Ovary (tissue), 9 donors: Measurements from ENCODE around the gene PRC1. TPM values are rescaled to one million over a fixed set of nuclear protein-coding genes. Genes with fewer than 3 reads are reported as not detected.
A peak's percentile ranks its signal among the peaks of the same experiment; 100 is the strongest.

Experiments
- DNase-seq, 5 donors: peaks; one replicate each; pipeline ENCODE4 v3.0.0-alpha.2; 2019 to 2020
- H3K27ac ChIP-seq, 2 donors: fragments of 200-600 bp; one replicate each; pipeline versions ENCODE4 v1.5.1 to v1.8.0; 2019 to 2022
- H3K27me3 ChIP-seq: fragments of 200-600 bp; one replicate; pipeline ENCODE4 v1.8.0; 2022
- H3K36me3 ChIP-seq: fragments of 200-600 bp; sonication (generic); one replicate; pipeline ENCODE4 v1.5.1; 2019
- H3K4me1 ChIP-seq: one replicate; pipeline ENCODE4 v1.8.1; 2013; ENCODE audit warnings: mild to moderate bottlenecking, moderate library complexity; ENCODE audit not compliant: insufficient read depth
- H3K4me3 ChIP-seq: fragments of 200-600 bp; sonication (generic); one replicate; pipeline ENCODE4 v1.5.1; 2017
- H3K9me3 ChIP-seq, 2 donors: fragments of 200-600 bp in 1 of 2; sonication (generic) in 1 of 2; one replicate each; pipeline versions ENCODE4 v1.5.1 to v1.8.1; 2013 to 2019; ENCODE audit warnings: mild to moderate bottlenecking in 1 of 2, moderate library complexity in 1 of 2
- CTCF ChIP-seq, 3 donors: fragments of 450-650 bp in 2 of 3; fragments of 200-600 bp in 1 of 3; IDR thresholded peaks; one replicate each; pipeline versions ENCODE4 v1.5.1 to v1.8.0; 2016 to 2022; ENCODE audit warnings: antibody characterized with exemption in 3 of 3, mild to moderate bottlenecking in 1 of 3
- EP300 ChIP-seq: sonication (generic); formaldehyde crosslinking; IDR thresholded peaks from one replicate; pipeline ENCODE4 v1.6.1; 2017; ENCODE audit warnings: antibody characterized with exemption
- POLR2A ChIP-seq: fragments of 450-650 bp; IDR thresholded peaks from one replicate; pipeline ENCODE4 v1.6.1; 2017; ENCODE audit warnings: antibody characterized with exemption, mild to moderate bottlenecking, moderate library complexity
- WGBS, 3 donors: extraction: QIAGEN DNeasy Blood & Tissue Kit in 1 of 3; methylation state at CpG; one replicate each; pipeline versions ENCODE4 v1.1.5 to v1.1.7; 2013 to 2017; 5-methylcytosine and 5-hydroxymethylcytosine counted together
- intact Hi-C, 4 donors: fragments of 100-400 bp; cut with DNase I; formaldehyde crosslinking; loops; one replicate each; pipeline versions ENCODE4 v1.11.0 to v1.15.1; 2022 to 2023
- polyA plus RNA-seq, 2 donors: library from polyadenylated mRNA; stranded (reverse); fragments of 200-250 nt in 1 of 2; fragments of 350-450 nt in 1 of 2; fragmentation: Illumina TruSeq in 1 of 2; extraction: RNeasy Lipid Tissue Mini Kit (QIAGEN cat#74804) in 1 of 2; gene quantifications; one replicate each; pipeline ENCODE4 v1.2.3, GENCODE V29; 2013 to 2014
- total RNA-seq, 7 donors: library from RNA; depleted of rRNA in 2 of 7; stranded (reverse); fragments of >200 nt in 2 of 7; fragmentation: NEBNext Ultra II Directional in 3 of 7; extraction: Animal tissue kit (Norgen Biotek cat#: 25700) in 3 of 7; gene quantifications; one replicate each; pipeline versions ENCODE4 v1.1.0 to v1.2.4, GENCODE V29; 2016 to 2023
- donor health status: DM: no; HTN: no; CAD: no; lungs with moderate emphysema.
- donor health status: DM: no; HTN: no; CAD: no.
- donor health status: Bipolar disorder and iron deficiency.
- donor health status: DM: yes; HTN: yes; CAD: no.
- donor health status: DM: no; HTN: no; CAD: no.
- donor health status: DM: yes; HTN: yes; CAD: no.

PRC1 gene
- total and polyA plus RNA-seq, 9 donors, result 5.7 to 13.2 (median 6.8) TPM

GRCh38 chr15:90934949-90935751 is 59.2 kb downstream of the PRC1 start, which contains the start of gene UNC45A:
Gene UNC45A (plus strand): TSS chr15:90935285. CDS start chr15:90935325, 40 bp downstream.
- intact Hi-C loops, result loop anchor here in 1 of 4 donors (1.0 kb wide), 1 partner anchor 33 kb away; no protein-coding TSS in a partner anchor
- DNase-seq, result peak; percentile 89 to 93 (median 91)
- H3K4me3 ChIP-seq, result peak within 1 kb of the TSS; percentile 63
- no peaks in the 10 kb centered on the region for H3K27me3 ChIP-seq
- no peaks in the 10 kb centered on the region for H3K36me3 ChIP-seq
- H3K4me1 ChIP-seq, result peaks cover 18% of the 10 kb centered on the region
- TF ChIP-seq EP300 (no peak), POLR2A (peak; percentile 30)
- WGBS, 3 donors, result 1 to 2% (median 2%) methylated on average over 33 to 65 of the region's 65 CpGs
- no peaks in the 10 kb centered on the region for H3K9me3 ChIP-seq
- peak within 1 kb of the TSS; percentile 70 to 76 for H3K27ac ChIP-seq

GRCh38 chr15:90934256-90934948 is 59.9 kb downstream of the PRC1 start:
- Histone ChIP-seq H3K4me3 (peak overlapping the region; percentile 63), H3K9me3 (no peaks in the 10 kb centered on the region), H3K36me3 (no peaks in the 10 kb centered on the region), H3K27me3 (no peaks in the 10 kb centered on the region), H3K4me1 (peaks cover 18% of the 10 kb centered on the region), H3K27ac (peak overlapping the region; percentile 70 to 76)
- TF ChIP-seq EP300, result no peak
- TF ChIP-seq CTCF (IDR thresholded peaks at IDR 0.05), result peak; percentile 66 to 84 (median 72)
- TF ChIP-seq POLR2A, result no peak
- WGBS, 3 donors, result 1 to 2% (median 1%) methylated on average over 19 of the region's 19 CpGs
- intact Hi-C loops, result loop anchor here in 1 of 4 donors (1.0 kb wide), 1 partner anchor 32 kb away; no protein-coding TSS in a partner anchor
- DNase-seq, result peak; percentile 80 to 88 (median 86)

- no peak for DNase-seq
- intact Hi-C loops, result no loop called here
- H3K27ac ChIP-seq, result no peak overlapping the region
These were observed 61.0 kb downstream of the PRC1 start for GRCh38 chr15:90933301-90933700.

GRCh38 chr15:90932660-90932991 is 61.7 kb downstream of the PRC1 start:
- H3K27ac ChIP-seq, result peak overlapping the region in 1 of 2 donors; percentile 81
- DNase-seq, result no peak
- WGBS, 3 donors, result 19 to 20% (median 20%) methylated on average over 5 of the region's 5 CpGs
- no peaks in the 10 kb centered on the region for H3K36me3 ChIP-seq
- intact Hi-C loops, result no loop called here
- peak overlapping the region; percentile 69 for H3K4me3 ChIP-seq
- no peaks in the 10 kb centered on the region for H3K9me3 ChIP-seq
- H3K27me3 ChIP-seq, result no peaks in the 10 kb centered on the region
- no peak for TF ChIP-seq EP300
- TF ChIP-seq CTCF (IDR thresholded peaks at IDR 0.05), result no peak
- peaks cover 18% of the 10 kb centered on the region for H3K4me1 ChIP-seq

More at GRCh38 chr15:90933301-90933700, 61.0 kb downstream of the PRC1 start:
- H3K4me1 ChIP-seq, result peaks cover 18% of the 10 kb centered on the region
- TF ChIP-seq EP300 (no peak), CTCF (IDR thresholded peaks at IDR 0.05) (no peak), POLR2A (no peak)
- H3K9me3 ChIP-seq, result no peaks in the 10 kb centered on the region
- no peak overlapping the region for H3K4me3 ChIP-seq
- H3K36me3 ChIP-seq, result no peaks in the 10 kb centered on the region
- 73 to 77% (median 76%) methylated on average over 1 of the region's 1 CpG for WGBS, 3 donors
- H3K27me3 ChIP-seq, result no peaks in the 10 kb centered on the region
